Activated B cell treated with CpG ODN at 0.5 μM for 24 hours (primary cell): ENCODE data around the gene CADM2. TPM values are rescaled to one million over a fixed set of nuclear protein-coding genes. Genes with fewer than 3 reads are reported as not detected.
A peak's percentile ranks its signal among the peaks of the same experiment; 100 is the strongest.

Experiments
- ATAC-seq: fragments of 200-7000 bp; cut with Tn5 transposase; one replicate; pipeline ENCODE4 v1.10.0; 2021; ENCODE audit warnings: low read depth, mild to moderate bottlenecking, moderate library complexity
- CTCF ChIA-PET: fragments of 350-600 bp; sonication (Branson Sonifier 250); formaldehyde crosslinking; loops from one replicate; lab custom pipeline; 2021; ENCODE audit warnings: antibody characterized with exemption; lab: Charles Lee
- POLR2A ChIA-PET: fragments of 350-600 bp; sonication (Branson Sonifier 250); formaldehyde crosslinking; loops from one replicate; lab custom pipeline; 2021; ENCODE audit warnings: antibody characterized with exemption; lab: Charles Lee
- DNase-seq: peaks from one replicate; pipeline ENCODE4 v3.0.0; 2022
- H3K27ac Mint-ChIP-seq: one replicate; pipeline ENCODE4 v1.8.0; 2020; ENCODE audit warnings: mixed read lengths
- H3K27me3 Mint-ChIP-seq: one replicate; pipeline ENCODE4 v1.8.0; 2021; ENCODE audit warnings: mixed read lengths
- H3K36me3 Mint-ChIP-seq: one replicate; pipeline ENCODE4 v1.8.0; 2021; ENCODE audit warnings: low read depth, mixed read lengths
- H3K4me1 Mint-ChIP-seq: one replicate; pipeline ENCODE4 v1.8.0; 2021; ENCODE audit warnings: mixed read lengths
- H3K4me3 Mint-ChIP-seq: one replicate; pipeline ENCODE4 v1.8.0; 2020; ENCODE audit warnings: mild to moderate bottlenecking, mixed read lengths
- H3K9me3 Mint-ChIP-seq: one replicate; pipeline ENCODE4 v1.8.0; 2020; ENCODE audit warnings: mixed read lengths
- CTCF ChIP-seq: fragments of 200-600 bp; IDR thresholded peaks from one replicate; pipeline ENCODE4 v1.8.0; 2022; ENCODE audit warnings: antibody characterized with exemption, mild to moderate bottlenecking
- intact Hi-C: fragments of 100-400 bp; cut with micrococcal nuclease; formaldehyde crosslinking; loops from one replicate; pipeline ENCODE4 v1.15.1; 2024
- total RNA-seq: library from RNA; stranded (reverse); gene quantifications from 2 replicates; pipeline ENCODE4 v1.2.3, GENCODE V29; 2022

Gene CADM2
- total RNA-seq, 1 donor from 2014 or later, result not detected

GRCh38 chr3:85576091-85576690, 617.4 kb downstream of the CADM2 start:
- ChIA-PET CTCF (interaction anchor here (1.1 kb wide), 1 partner anchor 1028 kb away, joined by 3 read pairs; no protein-coding TSS in a partner anchor), POLR2A (no interaction called here)
- no peak overlapping the region for H3K27ac Mint-ChIP-seq
- no peak for DNase-seq
- peak; percentile 40 for ATAC-seq
- intact Hi-C loops, result no loop called here
- no peaks in the 10 kb centered on the region for H3K36me3 Mint-ChIP-seq
- no peaks in the 10 kb centered on the region for H3K27me3 Mint-ChIP-seq
- no peaks in the 10 kb centered on the region for H3K9me3 Mint-ChIP-seq
- H3K4me3 Mint-ChIP-seq, result no peak overlapping the region
- H3K4me1 Mint-ChIP-seq, result no peaks in the 10 kb centered on the region
- no peak for TF ChIP-seq CTCF

DNA sequence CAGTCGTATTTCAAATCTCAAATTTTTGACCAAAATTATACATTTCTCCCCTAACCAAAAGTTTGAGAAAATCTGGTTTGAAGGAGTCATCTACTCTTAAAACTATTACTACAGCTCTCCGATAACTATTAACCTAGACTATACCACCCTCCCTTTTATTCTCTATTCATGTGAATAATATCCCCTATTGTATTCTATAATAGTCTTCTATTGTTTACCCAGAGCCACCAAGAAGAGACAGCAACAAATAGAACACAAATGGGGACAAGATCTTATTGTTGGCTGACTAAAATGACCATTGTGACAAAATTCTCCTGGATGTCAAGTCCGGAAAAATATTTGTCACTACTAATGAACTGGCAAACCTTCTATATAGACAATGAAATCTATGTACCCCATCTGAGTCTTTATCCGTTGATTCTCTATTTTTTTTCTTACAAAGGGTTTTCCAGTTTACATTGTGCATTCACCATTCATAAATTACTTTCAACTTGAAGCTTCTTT, 618.0 kb downstream of the CADM2 start:
- ChIA-PET CTCF (interaction anchor here (1.1 kb wide), 1 partner anchor 1029 kb away, joined by 3 read pairs; no protein-coding TSS in a partner anchor), POLR2A (no interaction called here)
- no peaks in the 10 kb centered on the region for H3K27me3 Mint-ChIP-seq
- intact Hi-C loops, result no loop called here
- H3K36me3 Mint-ChIP-seq, result no peaks in the 10 kb centered on the region
- no peak overlapping the region for H3K27ac Mint-ChIP-seq
- TF ChIP-seq CTCF, result no peak
- H3K4me3 Mint-ChIP-seq, result no peak overlapping the region
- DNase-seq, result no peak
- H3K4me1 Mint-ChIP-seq, result no peaks in the 10 kb centered on the region
- no peak for ATAC-seq
- H3K9me3 Mint-ChIP-seq, result no peaks in the 10 kb centered on the region

DNA sequence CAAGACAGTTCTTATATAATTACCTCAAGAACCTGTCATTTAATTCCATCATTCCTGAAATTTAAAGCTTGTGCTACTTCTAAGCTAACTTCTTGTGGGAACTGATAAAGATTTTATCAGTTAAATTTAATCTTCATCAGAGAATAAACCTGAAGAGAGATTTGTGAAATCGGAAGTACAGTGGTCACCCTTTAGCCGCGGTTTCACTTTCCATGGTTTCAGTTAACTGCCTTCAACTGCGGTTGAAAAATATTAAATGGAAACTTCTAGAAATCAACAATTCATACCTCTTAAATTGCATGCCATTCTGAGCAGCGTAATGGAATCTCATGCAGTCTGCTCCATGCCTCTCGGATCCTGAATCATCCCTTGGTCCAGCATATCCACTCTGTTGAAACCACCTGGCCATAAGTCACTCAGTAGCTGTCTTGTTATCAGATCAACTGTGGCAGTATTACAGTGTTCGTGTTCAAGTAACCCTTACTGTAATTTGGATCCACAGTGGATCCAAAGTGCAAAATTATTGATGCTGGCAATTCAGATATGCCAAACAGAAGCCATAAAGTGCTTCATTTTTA, 626.1 kb downstream of the CADM2 start:
- H3K27ac Mint-ChIP-seq, result no peak overlapping the region
- CTCF ChIA-PET, result no interaction called here
- H3K4me3 Mint-ChIP-seq, result no peak overlapping the region
- DNase-seq (no peak), ATAC-seq (no peak)
- peaks cover 7% of the 10 kb centered on the region for H3K4me1 Mint-ChIP-seq
- H3K27me3 Mint-ChIP-seq, result no peaks in the 10 kb centered on the region
- POLR2A ChIA-PET, result no interaction called here
- no peaks in the 10 kb centered on the region for H3K9me3 Mint-ChIP-seq
- H3K36me3 Mint-ChIP-seq, result no peaks in the 10 kb centered on the region
- TF ChIP-seq CTCF, result no peak
- intact Hi-C loops, result no loop called here

DNA sequence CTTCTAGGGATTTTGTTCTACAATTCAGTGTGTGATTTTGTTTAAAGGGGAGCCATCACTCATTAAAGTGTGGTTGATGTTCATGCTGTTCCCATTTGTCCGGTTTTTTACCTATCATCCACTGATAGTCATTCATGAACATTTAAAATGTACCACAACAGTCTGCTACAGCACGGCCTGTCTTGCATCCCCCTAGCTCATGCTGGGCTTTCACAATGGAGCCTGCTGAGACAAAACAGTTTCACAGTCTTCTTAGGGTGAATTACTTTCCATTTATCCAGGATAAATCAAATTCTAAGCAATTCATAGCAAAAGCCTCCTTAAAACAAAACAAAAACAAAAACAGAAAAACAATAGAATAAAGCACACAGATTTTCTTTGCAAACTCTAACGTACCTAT, 627.2 kb downstream of the CADM2 start:
- H3K4me3 Mint-ChIP-seq, result no peak overlapping the region
- no peaks in the 10 kb centered on the region for H3K27me3 Mint-ChIP-seq
- ATAC-seq (no peak), DNase-seq (no peak)
- H3K27ac Mint-ChIP-seq, result no peak overlapping the region
- CTCF ChIA-PET, result no interaction called here
- TF ChIP-seq CTCF, result no peak
- intact Hi-C loops, result no loop called here
- peaks cover 7% of the 10 kb centered on the region for H3K4me1 Mint-ChIP-seq
- H3K36me3 Mint-ChIP-seq, result no peaks in the 10 kb centered on the region
- POLR2A ChIA-PET, result no interaction called here
- H3K9me3 Mint-ChIP-seq, result no peaks in the 10 kb centered on the region

DNA sequence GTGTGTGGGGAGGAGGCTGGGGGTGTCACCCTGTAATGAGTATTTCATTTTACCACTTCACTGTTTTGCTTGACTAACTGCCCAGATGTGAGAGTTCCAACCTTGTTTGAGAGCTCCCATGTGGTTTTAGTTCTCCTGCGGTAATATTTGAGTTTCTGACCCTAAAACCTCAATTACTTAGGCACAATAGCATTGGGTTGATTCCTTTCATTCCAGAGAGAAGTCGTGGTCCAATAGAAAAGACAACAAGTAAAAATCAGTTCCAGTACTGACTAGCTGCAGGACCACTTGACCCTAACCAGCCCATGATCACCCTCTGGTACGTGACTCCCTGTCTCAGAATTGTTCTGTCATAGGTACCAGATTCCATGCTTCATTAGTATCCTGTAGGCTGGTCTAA, 630.4 kb downstream of the CADM2 start:
- DNase-seq, result no peak
- ChIA-PET POLR2A (no interaction called here), CTCF (no interaction called here)
- no peak for TF ChIP-seq CTCF
- H3K27me3 Mint-ChIP-seq, result no peaks in the 10 kb centered on the region
- no peaks in the 10 kb centered on the region for H3K36me3 Mint-ChIP-seq
- intact Hi-C loops, result no loop called here
- H3K4me1 Mint-ChIP-seq, result peaks cover 7% of the 10 kb centered on the region
- H3K27ac Mint-ChIP-seq, result no peak overlapping the region
- H3K9me3 Mint-ChIP-seq, result no peaks in the 10 kb centered on the region
- H3K4me3 Mint-ChIP-seq, result no peak overlapping the region
- no peak for ATAC-seq
